HG03108 (cell line): ENCODE results near the gene FOXD4L1.
A peak's percentile ranks its signal among the peaks of the same experiment; 100 is the strongest.
"Not testable (repeated sequence)": the region's sequence is repeated elsewhere in the genome, so short reads cannot be mapped to it uniquely, and the experiment has no call there.

Experiments
- ATAC-seq: cut with Tn5 transposase; IDR thresholded peaks from one replicate; pipeline ENCODE4 v1.9.1; 2021; ENCODE audit warnings: moderate library complexity; ENCODE audit not compliant: unreplicated experiment

FOXD4L1 gene

GRCh38 chr2:113521492-113521891, 23.0 kb downstream of the FOXD4L1 start:
- ATAC-seq = not testable (repeated sequence)

GRCh38 chr2:113524986-113525385, 26.5 kb downstream of the FOXD4L1 start:
- not testable (repeated sequence) for ATAC-seq

- peak; percentile 76 for ATAC-seq
Observed at GRCh38 chr2:113527350-113528045, 29.0 kb downstream of the FOXD4L1 start.

- not testable (repeated sequence) for ATAC-seq
Observed at GRCh38 chr2:113528126-113528525, 29.7 kb downstream of the FOXD4L1 start.

- ATAC-seq = not testable (repeated sequence)
Observed at GRCh38 chr2:113528904-113529303, 30.4 kb downstream of the FOXD4L1 start.

GRCh38 chr2:113532991-113533390, 34.5 kb downstream of the FOXD4L1 start:
- not testable (repeated sequence) for ATAC-seq

- ATAC-seq = not testable (repeated sequence)
Observed at GRCh38 chr2:113536573-113536972, 38.1 kb downstream of the FOXD4L1 start.

GRCh38 chr2:113540834-113541203, 42.4 kb downstream of the FOXD4L1 start:
- not testable (repeated sequence) for ATAC-seq

GRCh38 chr2:113541204-113541975, 42.9 kb downstream of the FOXD4L1 start:
- ATAC-seq = not testable (repeated sequence)

GRCh38 chr2:113541976-113542485, 43.6 kb downstream of the FOXD4L1 start:
- not testable (repeated sequence) for ATAC-seq

- ATAC-seq = not testable (repeated sequence)
Observed at GRCh38 chr2:113542529-113542928, 44.1 kb downstream of the FOXD4L1 start.
